ENCODE results near the gene VAMP8.

GRCh38 chr2:85547859-85548607, 29.4 kb upstream of the VAMP8 start:
- TF ChIP-seq CTCF (IDR thresholded peaks at IDR 0.05) (no peak), POLR2A (IDR thresholded peaks at IDR 0.05; ENCODE audit: low read length) (no peak), TP53 (CRISPR knock-in tag; IDR thresholded peaks at IDR 0.05) (peak; percentile 27; the same call in 1 of the 2 replicates)

All from A549 (cell line).